T-helper 1 cell (primary cell): ENCODE measurements around the gene MSL2.
"Not testable (repeated sequence)": the region's sequence is repeated elsewhere in the genome, so short reads cannot be mapped to it uniquely, and the experiment has no call there.

Experiments used
- DNase-seq, 5 donors: peaks; one replicate each; pipeline ENCODE4 v3.0.0-alpha.2; 2012 to 2020
- total RNA-seq, 4 donors: gene quantifications; one replicate each; lab custom pipeline; 2026; lab: John Stamatoyannopoulos, UW

Gene MSL2
- 154 to 386 (median 176) reads per million in 4 donors for total RNA-seq

DNA sequence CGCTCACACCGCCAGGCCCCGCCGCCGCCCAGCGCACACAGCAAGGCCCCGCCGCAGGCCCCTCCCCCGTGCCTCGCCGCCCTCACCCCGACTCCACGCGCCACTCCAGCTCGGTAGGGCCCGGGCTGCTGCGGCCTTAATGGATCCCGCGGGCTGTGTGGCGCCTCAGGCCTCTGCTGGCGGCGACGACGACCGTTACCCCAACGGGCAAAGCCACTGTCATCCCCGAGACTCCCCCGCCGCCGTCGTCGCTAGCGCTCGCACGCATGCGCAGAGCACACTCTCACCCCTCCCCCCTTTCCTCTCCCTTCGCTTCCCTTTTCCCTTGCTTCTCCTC is at the start of gene MSL2:
MSL2 (minus strand) TSS at position 272 of the 337 bp plus-strand sequence. CDS start 1,222 bp downstream, outside the sequence.
- no peak for DNase-seq

DNA sequence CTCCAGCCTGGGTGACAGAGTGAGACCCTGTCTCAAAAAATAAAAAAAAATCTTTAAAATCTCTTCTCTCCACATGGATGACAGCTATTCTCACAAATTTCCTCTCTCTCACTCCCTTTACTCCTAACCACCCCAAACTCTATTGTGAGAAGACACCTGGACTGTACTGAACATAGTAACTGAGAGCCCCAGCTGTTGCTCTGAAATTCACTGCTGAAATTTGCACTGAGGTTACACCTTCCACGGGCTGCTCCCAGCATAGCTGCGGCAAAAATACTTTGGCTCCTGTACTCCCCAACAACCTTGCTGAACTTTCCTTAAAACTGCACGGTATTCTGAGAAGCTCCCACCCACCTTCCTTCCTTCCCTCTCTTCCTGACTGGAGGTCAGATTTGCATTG is 49.6 kb upstream of the MSL2 start:
- DNase-seq: no peak

DNA sequence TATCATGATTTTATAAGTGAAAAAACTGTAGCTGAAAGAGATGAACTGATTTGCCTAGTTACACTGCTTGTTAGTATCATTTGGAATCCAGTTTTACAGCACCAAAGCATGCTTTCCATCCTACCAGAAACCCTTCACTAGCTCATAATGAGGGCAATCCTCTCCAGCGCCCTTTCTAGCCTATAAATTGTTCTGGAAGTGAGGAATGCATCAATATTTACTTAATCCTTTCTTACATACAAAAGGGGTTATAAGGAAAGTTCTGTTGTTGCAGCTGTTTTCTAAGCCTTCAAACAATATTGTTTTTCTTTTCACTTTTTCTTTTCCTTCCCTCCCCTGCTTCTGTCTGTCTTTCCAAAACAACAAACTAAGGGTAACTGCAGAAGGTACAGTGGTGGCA is 43.0 kb upstream of the MSL2 start:
- no peak for DNase-seq

GRCh38 chr3:136237961-136238649 is 42.0 kb upstream of the MSL2 start:
- no peak for DNase-seq

DNA sequence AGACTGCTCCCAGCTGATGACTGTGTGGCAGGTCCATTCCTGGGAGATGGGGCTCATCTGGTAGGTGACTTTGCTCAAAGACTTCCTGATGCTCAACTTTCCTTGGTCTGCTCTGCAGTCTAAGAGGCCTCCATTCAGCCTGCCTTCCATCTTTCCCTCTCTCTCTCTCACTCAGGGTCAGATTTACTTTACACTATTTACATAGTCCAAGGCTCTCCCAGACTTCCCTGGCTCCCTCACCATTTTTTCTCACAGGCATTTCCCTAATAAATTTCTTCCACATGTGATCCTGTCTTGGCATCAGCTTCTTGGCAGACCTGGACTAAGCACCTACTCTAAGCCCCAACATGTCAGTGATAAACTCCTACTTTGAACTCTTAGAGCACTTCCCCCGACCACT is 41.0 kb upstream of the MSL2 start:
- DNase-seq: no peak

- DNase-seq: no peak
Measured at GRCh38 chr3:136236109-136236508, 40.0 kb upstream of the MSL2 start.

- no peak for DNase-seq
Measured at GRCh38 chr3:136235545-136235944, 39.4 kb upstream of the MSL2 start.

- no peak for DNase-seq
Measured at GRCh38 chr3:136232413-136232812, 36.3 kb upstream of the MSL2 start.

- not testable (repeated sequence) for DNase-seq
Measured at GRCh38 chr3:136222746-136223145, 26.6 kb upstream of the MSL2 start.

DNA sequence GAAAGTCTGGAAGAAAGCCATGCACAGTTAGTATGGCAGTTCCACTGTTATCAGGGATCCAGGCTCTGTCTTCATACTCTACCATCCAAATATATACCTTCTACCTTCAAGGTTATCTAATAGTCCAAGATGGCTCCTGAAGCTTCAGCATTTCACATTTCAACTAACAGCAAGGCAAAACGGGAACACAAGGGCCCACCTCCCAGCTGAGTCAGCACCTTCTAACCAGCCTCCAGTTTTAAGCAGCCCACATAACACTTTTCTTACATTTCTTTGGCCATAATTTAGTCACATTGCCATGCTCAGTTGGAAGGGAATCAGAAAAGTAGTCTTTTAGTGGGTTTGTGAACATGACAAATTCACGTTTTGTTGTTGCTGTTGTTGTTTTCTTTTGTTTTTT is 15.4 kb upstream of the MSL2 start:
- DNase-seq: no peak

- no peak for DNase-seq
Measured at GRCh38 chr3:136209921-136210320, 13.8 kb upstream of the MSL2 start.

DNA sequence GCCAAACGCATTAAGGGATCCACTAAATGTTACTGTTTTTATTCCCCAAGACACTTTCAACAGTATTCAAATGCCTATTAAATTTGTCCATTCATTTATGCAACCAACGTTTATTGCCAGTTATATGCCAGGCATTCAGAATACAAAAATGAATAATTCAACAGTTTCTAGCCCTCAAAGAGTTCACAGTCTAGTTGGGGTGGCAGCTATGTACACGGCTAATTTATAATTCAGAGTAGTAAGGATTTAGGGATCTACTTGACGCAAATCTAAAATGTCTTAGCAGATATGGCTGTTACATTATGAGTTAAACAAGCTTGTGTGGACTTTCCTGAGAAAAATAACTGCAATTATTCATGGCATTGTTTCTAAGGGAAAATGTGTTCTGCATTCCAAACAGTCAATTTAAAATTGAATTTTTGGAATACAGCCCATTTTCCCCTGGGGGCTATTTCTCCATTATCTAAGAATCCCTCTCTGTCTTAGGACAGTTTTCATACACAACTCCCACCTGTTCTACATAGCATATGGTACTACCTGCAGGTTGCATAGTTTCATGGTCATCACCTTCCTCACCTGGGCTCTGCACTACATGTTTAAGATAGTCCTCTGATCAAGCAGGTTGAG is 11.5 kb upstream of the MSL2 start:
- no peak for DNase-seq

DNA sequence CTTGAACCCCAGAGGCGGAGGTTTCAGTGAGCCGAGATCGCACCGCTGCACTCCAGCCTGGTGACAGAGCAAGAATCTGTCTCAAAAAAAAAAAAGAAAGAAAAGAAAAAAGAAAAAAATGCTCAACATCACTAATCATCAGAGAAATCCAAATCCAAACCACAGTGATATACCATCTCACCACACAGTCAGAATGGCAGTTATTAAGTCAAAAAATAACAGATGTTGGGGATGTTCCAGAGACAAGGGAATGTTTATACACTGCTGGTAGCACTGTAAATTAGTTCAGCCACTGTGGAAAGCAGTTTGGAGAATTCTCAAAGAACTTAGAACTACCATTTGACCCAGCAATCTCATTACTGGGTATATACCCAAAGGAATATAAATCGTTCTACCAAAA is 3.1 kb upstream of the MSL2 start:
- DNase-seq: not testable (repeated sequence)

- DNase-seq: not testable (repeated sequence)
Measured at GRCh38 chr3:136198462-136199078, 2.4 kb upstream of the MSL2 start.

GRCh38 chr3:136197159-136197793 is 1.1 kb upstream of the MSL2 start:
- DNase-seq: no peak

GRCh38 chr3:136196401-136197158 is 445 bp upstream of the MSL2 start:
- DNase-seq: peak; percentile 94 to 99 (median 96)

DNA sequence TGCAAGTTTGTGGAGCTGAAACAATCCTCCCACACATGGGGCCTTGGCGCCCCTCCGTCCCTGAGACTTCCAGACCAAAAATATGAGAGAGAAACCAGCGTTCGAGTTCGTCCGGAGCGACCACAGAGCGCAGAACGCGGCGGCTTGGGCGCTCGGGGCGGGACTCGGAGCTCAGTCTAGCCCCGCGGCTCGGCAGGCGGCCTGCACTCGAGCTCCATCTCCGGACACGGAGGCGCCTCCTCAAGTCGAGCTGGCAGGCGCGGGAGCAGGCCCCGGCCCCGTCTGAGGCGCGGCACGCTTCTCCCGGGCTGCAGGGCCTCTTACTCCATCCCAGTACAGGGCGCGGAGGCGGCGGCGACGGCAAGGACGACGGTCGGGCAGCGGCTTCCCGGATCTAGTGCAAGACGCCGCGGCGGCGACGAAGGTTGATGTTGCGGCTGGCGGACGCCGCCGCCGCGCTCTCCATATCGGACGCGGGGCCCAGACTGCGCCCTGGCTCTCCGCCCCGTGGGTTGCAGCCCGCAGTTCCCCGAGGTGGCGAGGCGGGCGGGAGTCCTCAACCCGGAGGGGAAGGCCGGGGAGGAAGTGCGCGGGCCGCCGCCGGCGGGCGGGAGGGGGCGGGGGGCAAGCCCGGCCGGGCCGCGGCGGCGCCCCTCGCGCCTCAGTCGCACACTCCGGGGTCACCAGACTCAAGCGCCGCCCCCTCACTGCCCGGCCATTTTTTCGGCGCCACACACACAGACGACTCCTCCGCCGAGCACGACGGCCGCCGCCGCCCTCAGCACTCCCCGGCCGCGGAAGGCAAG is 674 bp downstream of the MSL2 start:
- peak in 4 of 5 donors; percentile 72 to 83 (median 76) for DNase-seq

DNA sequence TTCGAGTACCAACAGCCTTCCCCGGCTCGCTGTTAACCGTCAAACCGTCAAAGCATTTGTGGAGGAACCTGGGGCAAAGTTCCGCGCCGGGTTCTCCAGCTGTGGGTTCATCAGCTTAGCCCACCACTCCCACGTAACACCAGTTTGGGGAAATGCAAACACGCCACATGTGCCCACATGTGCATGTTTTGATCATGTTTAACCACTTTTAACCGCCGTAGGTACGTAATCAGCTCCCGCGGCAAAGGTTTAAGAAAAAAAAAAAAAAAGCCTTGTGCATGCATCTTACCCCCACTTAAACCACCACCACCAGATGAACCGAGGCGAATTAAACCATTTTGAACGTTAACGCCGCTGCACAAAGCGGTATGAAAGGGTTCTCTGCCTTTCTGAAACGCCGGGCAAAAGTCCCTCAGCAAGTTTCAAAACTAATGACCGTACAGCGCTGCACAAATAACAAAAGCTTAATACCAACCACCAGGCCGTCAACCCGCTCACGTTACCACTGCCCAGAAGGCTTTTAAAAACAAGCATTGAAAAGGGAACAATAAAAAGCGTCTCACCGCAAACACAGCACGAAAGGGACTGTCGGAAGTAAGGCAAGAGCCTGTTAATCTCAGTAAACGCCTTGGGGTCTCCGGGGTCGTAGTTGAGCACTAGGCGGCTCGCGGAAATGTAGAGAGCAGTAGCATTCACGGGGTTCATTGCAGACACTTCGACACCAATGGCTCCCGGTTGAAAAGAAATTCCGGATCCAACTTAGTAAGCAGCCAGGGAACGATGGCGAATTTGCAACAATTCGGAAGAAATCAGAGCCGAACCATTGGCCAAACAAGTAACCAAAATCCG is 1.5 kb downstream of the MSL2 start:
- DNase-seq: peak; percentile 33 to 68 (median 62)

GRCh38 chr3:136193278-136194054 is 2.7 kb downstream of the MSL2 start:
- DNase-seq: peak in 1 of 5 donors; percentile 20

- DNase-seq: no peak
Measured at GRCh38 chr3:136192831-136193230, 3.3 kb downstream of the MSL2 start.
